Vagina (tissue), 2 donors: ENCODE results near the gene FKBP1B.

Experiments
- POLR2A ChIP-seq, 2 donors: fragments of 450-650 bp; IDR thresholded peaks; one replicate each; pipeline ENCODE4 v1.6.1; 2017; ENCODE audit warnings: antibody characterized with exemption in 2 of 2, mild to moderate bottlenecking in 2 of 2, moderate library complexity in 2 of 2
- TF ChIP-seq, protein P1 (sequence below), 3 experiments: fragments of 450-650 bp in 2 of 3; fragments of 200-600 bp in 1 of 3; sonication (generic) in 1 of 3; IDR thresholded peaks; one replicate each; pipeline ENCODE4 v1.5.1; 2017 to 2019; ENCODE audit warnings: antibody characterized with exemption in 3 of 3, mild to moderate bottlenecking in 2 of 3, moderate library complexity in 2 of 3

DNA sequence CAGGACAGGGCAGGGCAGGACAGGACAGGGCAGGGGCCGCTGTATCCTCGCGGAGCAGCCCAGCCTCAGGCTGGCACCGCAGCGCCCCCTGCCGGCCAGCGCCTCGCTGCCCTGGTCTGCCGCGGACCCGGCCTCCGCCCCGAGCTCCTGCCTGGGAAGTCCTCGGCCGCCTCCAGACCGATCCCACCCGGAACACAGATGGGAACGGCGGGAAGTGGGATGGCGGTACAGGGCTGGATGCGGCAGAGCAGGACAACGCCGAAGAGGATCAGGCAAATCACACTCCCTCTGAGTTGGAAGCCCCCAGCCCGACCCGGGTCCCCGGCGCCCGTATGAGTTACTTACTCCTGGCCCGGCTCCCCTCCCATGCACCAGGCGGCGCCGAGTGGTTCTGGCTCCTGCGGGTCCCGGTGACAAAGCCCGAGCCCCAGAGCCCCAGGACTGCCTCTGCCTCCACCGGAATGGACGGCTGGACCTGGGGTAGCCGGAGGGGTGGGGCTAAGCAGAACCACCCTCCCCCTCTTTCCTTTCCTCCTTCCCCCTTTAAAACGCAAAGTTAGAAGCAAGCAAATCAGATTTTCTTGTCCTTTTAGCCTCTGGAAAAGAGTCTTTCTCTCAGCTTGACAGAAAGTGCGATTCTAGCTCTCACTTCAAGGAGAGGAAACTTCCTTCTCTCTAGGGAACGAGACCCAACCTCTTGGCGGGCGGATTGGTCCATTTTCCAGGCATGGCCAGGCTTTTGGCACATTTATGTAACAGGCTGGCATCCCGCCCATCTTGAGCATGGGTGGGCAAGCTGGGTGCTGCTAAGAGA lies 35.1 kb downstream of the FKBP1B start, which contains the start of gene TP53I3:
- TF ChIP-seq, protein P1, sequence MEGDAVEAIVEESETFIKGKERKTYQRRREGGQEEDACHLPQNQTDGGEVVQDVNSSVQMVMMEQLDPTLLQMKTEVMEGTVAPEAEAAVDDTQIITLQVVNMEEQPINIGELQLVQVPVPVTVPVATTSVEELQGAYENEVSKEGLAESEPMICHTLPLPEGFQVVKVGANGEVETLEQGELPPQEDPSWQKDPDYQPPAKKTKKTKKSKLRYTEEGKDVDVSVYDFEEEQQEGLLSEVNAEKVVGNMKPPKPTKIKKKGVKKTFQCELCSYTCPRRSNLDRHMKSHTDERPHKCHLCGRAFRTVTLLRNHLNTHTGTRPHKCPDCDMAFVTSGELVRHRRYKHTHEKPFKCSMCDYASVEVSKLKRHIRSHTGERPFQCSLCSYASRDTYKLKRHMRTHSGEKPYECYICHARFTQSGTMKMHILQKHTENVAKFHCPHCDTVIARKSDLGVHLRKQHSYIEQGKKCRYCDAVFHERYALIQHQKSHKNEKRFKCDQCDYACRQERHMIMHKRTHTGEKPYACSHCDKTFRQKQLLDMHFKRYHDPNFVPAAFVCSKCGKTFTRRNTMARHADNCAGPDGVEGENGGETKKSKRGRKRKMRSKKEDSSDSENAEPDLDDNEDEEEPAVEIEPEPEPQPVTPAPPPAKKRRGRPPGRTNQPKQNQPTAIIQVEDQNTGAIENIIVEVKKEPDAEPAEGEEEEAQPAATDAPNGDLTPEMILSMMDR (IDR thresholded peaks at IDR 0.05), result peak; percentile 86 to 97 (median 97)
- peak in 1 of 2 donors; percentile 43 for TF ChIP-seq POLR2A (IDR thresholded peaks at IDR 0.05)
